ENCODE results near the gene ADAM22.
"Not testable (repeated sequence)": the region's sequence is repeated elsewhere in the genome, so short reads cannot be mapped to it uniquely, and the experiment has no call there.

The ADAM22 gene

DNA sequence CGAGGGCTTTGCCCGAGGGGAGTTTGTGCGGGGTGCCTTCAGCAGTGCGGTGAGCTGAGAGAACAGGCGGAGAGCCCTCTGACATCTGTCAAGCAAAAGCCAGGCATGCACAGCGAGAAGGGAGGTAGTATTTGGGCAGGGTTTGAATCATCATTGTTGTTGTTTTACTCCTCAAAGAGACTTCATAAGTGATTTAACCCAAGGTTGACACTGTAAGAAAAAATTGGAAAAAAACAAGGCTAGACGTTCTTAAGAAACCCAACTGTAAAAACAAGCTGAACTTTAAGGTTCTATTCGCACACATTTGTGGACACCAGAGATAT, 1.3 kb downstream of the ADAM22 start:
- DNase-seq, result no peak
- TF ChIP-seq EZH2 (IDR thresholded peaks at IDR 0.05; ENCODE audit: borderline replicate concordance, low read depth, low read length, severe bottlenecking), result no peak
- TF ChIP-seq, protein P1, sequence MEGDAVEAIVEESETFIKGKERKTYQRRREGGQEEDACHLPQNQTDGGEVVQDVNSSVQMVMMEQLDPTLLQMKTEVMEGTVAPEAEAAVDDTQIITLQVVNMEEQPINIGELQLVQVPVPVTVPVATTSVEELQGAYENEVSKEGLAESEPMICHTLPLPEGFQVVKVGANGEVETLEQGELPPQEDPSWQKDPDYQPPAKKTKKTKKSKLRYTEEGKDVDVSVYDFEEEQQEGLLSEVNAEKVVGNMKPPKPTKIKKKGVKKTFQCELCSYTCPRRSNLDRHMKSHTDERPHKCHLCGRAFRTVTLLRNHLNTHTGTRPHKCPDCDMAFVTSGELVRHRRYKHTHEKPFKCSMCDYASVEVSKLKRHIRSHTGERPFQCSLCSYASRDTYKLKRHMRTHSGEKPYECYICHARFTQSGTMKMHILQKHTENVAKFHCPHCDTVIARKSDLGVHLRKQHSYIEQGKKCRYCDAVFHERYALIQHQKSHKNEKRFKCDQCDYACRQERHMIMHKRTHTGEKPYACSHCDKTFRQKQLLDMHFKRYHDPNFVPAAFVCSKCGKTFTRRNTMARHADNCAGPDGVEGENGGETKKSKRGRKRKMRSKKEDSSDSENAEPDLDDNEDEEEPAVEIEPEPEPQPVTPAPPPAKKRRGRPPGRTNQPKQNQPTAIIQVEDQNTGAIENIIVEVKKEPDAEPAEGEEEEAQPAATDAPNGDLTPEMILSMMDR (IDR thresholded peaks at IDR 0.05; ENCODE audit: borderline replicate concordance, extremely low read depth, low read length, poor library complexity, severe bottlenecking), result no peak
- Histone ChIP-seq H4K20me1 (ENCODE audit: insufficient read depth, low read length) (no peaks in the 10 kb centered on the region), H3K27ac (ENCODE audit: low read length) (0 out of 2 replicates have a peak overlapping the region, but pooled peaks have one; percentile 81), H3K4me1 (ENCODE audit: insufficient read depth, low read length) (peaks cover 28% of the 10 kb centered on the region), H3K36me3 (ENCODE audit: insufficient read depth, low read length) (peaks cover 23% of the 10 kb centered on the region), H3K9ac (ENCODE audit: low read depth, low read length) (peak overlapping the region; percentile 72), H2AFZ (ENCODE audit: low read depth, low read length) (0 out of 2 replicates have a peak overlapping the region, but pooled peaks have one; percentile 81), H3K4me2 (ENCODE audit: insufficient read depth, low read length) (peak overlapping the region; percentile 90), H3K9me3 (ENCODE audit: insufficient read depth, low read length, severe bottlenecking) (no peaks in the 10 kb centered on the region), H3K4me3 (ENCODE audit: low read depth in 1 of 2, low read length in 2 of 2) (peak overlapping the region; percentile 57 to 68; a peak in 3 of 4 replicates), H3K27me3 (ENCODE audit: insufficient read depth, low read length, poor library complexity) (no peaks in the 10 kb centered on the region), H3K79me2 (ENCODE audit: insufficient read depth, low read length) (peaks cover 7% of the 10 kb centered on the region)
- ATAC-seq (ENCODE audit: insufficient read depth, low read depth), result no peak

DNA sequence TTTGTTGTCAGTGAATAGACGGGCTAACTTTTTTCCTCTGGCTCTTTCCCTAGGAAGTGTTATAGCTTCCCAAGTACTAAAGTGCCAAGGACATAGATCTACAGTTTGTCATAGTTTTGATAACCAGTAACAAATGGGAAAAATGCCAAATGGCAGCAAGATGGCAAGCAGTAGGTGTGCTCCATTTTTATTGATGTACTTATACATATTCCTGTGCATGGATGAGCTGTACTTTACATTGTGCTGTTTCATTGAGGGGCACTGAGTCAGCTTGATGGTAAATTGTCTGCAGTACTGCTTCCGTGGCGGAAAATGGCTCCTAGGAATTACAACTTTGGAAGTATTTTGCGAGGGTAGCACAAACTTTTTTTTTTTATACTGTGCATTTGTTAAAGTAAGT, 7.1 kb downstream of the ADAM22 start:
- ATAC-seq (ENCODE audit: insufficient read depth, low read depth) (no peak), DNase-seq (no peak)
- TF ChIP-seq EZH2 (IDR thresholded peaks at IDR 0.05; ENCODE audit: borderline replicate concordance, low read depth, low read length, severe bottlenecking), result no peak
- TF ChIP-seq, protein P1 (IDR thresholded peaks at IDR 0.05; ENCODE audit: borderline replicate concordance, extremely low read depth, low read length, poor library complexity, severe bottlenecking), result no peak
- Histone ChIP-seq H3K36me3 (ENCODE audit: insufficient read depth, low read length) (peaks cover 26% of the 10 kb centered on the region), H4K20me1 (ENCODE audit: insufficient read depth, low read length) (no peaks in the 10 kb centered on the region), H3K4me2 (ENCODE audit: insufficient read depth, low read length) (no peak overlapping the region), H3K4me3 (ENCODE audit: low read depth in 1 of 2, low read length in 2 of 2) (no peak overlapping the region), H3K4me1 (ENCODE audit: insufficient read depth, low read length) (peaks cover 4% of the 10 kb centered on the region; the same call in 1 of the 2 replicates), H3K27ac (ENCODE audit: low read length) (no peak overlapping the region), H3K9me3 (ENCODE audit: insufficient read depth, low read length, severe bottlenecking) (no peaks in the 10 kb centered on the region), H3K27me3 (ENCODE audit: insufficient read depth, low read length, poor library complexity) (no peaks in the 10 kb centered on the region), H2AFZ (ENCODE audit: low read depth, low read length) (no peak overlapping the region), H3K79me2 (ENCODE audit: insufficient read depth, low read length) (no peaks in the 10 kb centered on the region; the same call in 1 of the 2 replicates), H3K9ac (ENCODE audit: low read depth, low read length) (no peak overlapping the region)

DNA sequence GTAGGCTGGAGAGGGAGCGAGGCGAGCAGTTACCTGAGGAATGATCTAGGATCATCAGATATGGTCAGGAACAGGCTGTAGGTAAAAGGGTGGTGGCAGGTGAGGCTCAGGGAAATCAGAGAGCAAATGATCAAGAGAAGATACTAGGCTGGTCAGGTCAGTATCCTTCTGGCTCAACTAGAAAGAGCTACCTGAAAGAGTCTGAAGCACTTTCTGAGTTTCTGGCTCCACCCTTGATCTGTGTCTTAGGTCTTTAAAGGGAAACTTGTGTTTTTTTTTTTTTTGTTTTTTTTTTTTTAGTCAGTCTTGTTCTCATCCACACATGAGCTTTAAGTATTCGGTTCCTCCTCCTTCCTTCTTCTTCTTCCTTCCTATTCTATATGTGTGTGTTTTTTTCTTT, 10.5 kb downstream of the ADAM22 start:
- no peak for ATAC-seq (ENCODE audit: insufficient read depth, low read depth)
- Histone ChIP-seq H3K4me1 (ENCODE audit: insufficient read depth, low read length) (no peaks in the 10 kb centered on the region), H3K4me2 (ENCODE audit: insufficient read depth, low read length) (no peak overlapping the region)

DNA sequence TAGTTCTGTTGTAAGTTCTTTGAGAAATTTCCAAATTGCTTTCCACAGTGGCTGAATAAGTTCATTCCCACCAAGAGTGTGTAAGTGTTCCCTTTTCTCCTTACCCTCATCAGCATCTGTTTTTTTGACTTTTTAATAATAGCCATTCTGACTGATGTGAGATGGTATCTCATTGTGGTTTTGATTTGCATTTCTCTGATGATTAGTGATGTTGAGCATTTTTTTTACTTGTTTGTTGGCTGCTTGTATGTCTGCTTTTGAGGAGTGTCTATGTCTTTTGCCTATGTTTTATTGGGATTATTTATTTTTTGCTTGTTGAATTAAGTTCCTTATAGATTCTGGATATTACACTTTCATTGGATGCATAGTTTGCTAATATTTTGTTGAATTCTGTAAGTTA, 11.9 kb downstream of the ADAM22 start:
- not testable (repeated sequence) for H3K9ac ChIP-seq (ENCODE audit: low read depth, low read length); H3K4me1 ChIP-seq (ENCODE audit: insufficient read depth, low read length); H4K20me1 ChIP-seq (ENCODE audit: insufficient read depth, low read length); ATAC-seq (ENCODE audit: insufficient read depth, low read depth); H3K79me2 ChIP-seq (ENCODE audit: insufficient read depth, low read length); H3K27ac ChIP-seq (ENCODE audit: low read length); H3K4me2 ChIP-seq (ENCODE audit: insufficient read depth, low read length); H3K36me3 ChIP-seq (ENCODE audit: insufficient read depth, low read length); DNase-seq; H2AFZ ChIP-seq (ENCODE audit: low read depth, low read length); H3K9me3 ChIP-seq (ENCODE audit: insufficient read depth, low read length, severe bottlenecking); H3K4me3 ChIP-seq (ENCODE audit: low read depth in 1 of 2, low read length in 2 of 2); H3K27me3 ChIP-seq (ENCODE audit: insufficient read depth, low read length, poor library complexity)

More for the DNA sequence above, 10.5 kb downstream of the ADAM22 start:
- Histone ChIP-seq H3K9me3 (ENCODE audit: insufficient read depth, low read length, severe bottlenecking) (no peaks in the 10 kb centered on the region), H4K20me1 (ENCODE audit: insufficient read depth, low read length) (no peaks in the 10 kb centered on the region), H3K36me3 (ENCODE audit: insufficient read depth, low read length) (peaks cover 13% of the 10 kb centered on the region; the same call in 1 of the 2 replicates), H2AFZ (ENCODE audit: low read depth, low read length) (no peak overlapping the region), H3K27me3 (ENCODE audit: insufficient read depth, low read length, poor library complexity) (no peaks in the 10 kb centered on the region), H3K4me3 (ENCODE audit: low read depth in 1 of 2, low read length in 2 of 2) (no peak overlapping the region), H3K27ac (ENCODE audit: low read length) (no peak overlapping the region), H3K9ac (ENCODE audit: low read depth, low read length) (no peak overlapping the region), H3K79me2 (ENCODE audit: insufficient read depth, low read length) (no peaks in the 10 kb centered on the region; the same call in 1 of the 2 replicates)
- TF ChIP-seq EZH2 (IDR thresholded peaks at IDR 0.05; ENCODE audit: borderline replicate concordance, low read depth, low read length, severe bottlenecking), result no peak
- TF ChIP-seq, protein P1 (IDR thresholded peaks at IDR 0.05; ENCODE audit: borderline replicate concordance, extremely low read depth, low read length, poor library complexity, severe bottlenecking), result no peak
- DNase-seq, result no peak
